Spleen (tissue), 7 donors: ENCODE measurements around the gene TNS4.

Experiments
- CTCF ChIP-seq, 11 experiments: fragments of 200-600 bp in 7 of 11; fragments of 450-650 bp in 4 of 11; sonication (generic) in 4 of 11; IDR thresholded peaks in 8 of 11; conservative IDR thresholded peaks in 3 of 11; 1 replicate in 7 of 11; 2 replicates in 4 of 11; pipeline versions ENCODE4 v1.4.0 to v1.8.0; 2016 to 2021; ENCODE audit warnings: antibody characterized with exemption in 11 of 11, inconsistent platforms in 4 of 11, mild to moderate bottlenecking in 1 of 11
- POLR2A ChIP-seq, 3 donors: fragments of 450-650 bp; IDR thresholded peaks; one replicate each; pipeline ENCODE4 v1.5.1; 2017; ENCODE audit warnings: antibody characterized with exemption in 3 of 3, mild to moderate bottlenecking in 1 of 3
- donor health status: DM: no; HTN: no; CAD: no; lungs with moderate emphysema.
- donor health status: DM: no; HTN: no; CAD: no.
- donor health status: DM: no; HTN: no; CAD: no.

- TF ChIP-seq CTCF (IDR thresholded peaks at IDR 0.05 in 8 of 11, conservative IDR thresholded peaks at IDR 0.05 in 3 of 11) (no peak), POLR2A (IDR thresholded peaks at IDR 0.05) (no peak)
These were observed 49.2 kb upstream of the TNS4 start for GRCh38 chr17:40550608-40551007.
